ENCODE measurements around the gene D2HGDH.

Gene D2HGDH

GRCh38 chr2:241762321-241762932 is 28.0 kb downstream of the D2HGDH start:
- H3K27ac Mint-ChIP-seq = peak overlapping the region; percentile 31
- no peaks in the 10 kb centered on the region for H3K27me3 Mint-ChIP-seq
- H3K4me3 Mint-ChIP-seq = no peak overlapping the region
- ATAC-seq (ENCODE audit: low read depth) (no peak), DNase-seq (ENCODE audit: low spot score in 2 of 2) (no peak)
- no peaks in the 10 kb centered on the region for H3K4me1 Mint-ChIP-seq
- no peaks in the 10 kb centered on the region for H3K9me3 Mint-ChIP-seq
- H3K36me3 Mint-ChIP-seq = peaks cover 15% of the 10 kb centered on the region

GRCh38 chr2:241762933-241763369 is 28.5 kb downstream of the D2HGDH start:
- DNase-seq (ENCODE audit: low spot score in 2 of 2) (no peak), ATAC-seq (ENCODE audit: low read depth) (no peak)
- H3K4me3 Mint-ChIP-seq = no peak overlapping the region
- no peaks in the 10 kb centered on the region for H3K27me3 Mint-ChIP-seq
- peaks cover 15% of the 10 kb centered on the region for H3K36me3 Mint-ChIP-seq
- peak overlapping the region; percentile 31 for H3K27ac Mint-ChIP-seq
- no peaks in the 10 kb centered on the region for H3K9me3 Mint-ChIP-seq
- no peaks in the 10 kb centered on the region for H3K4me1 Mint-ChIP-seq

- H3K4me3 Mint-ChIP-seq = no peak overlapping the region
- no peaks in the 10 kb centered on the region for H3K4me1 Mint-ChIP-seq
- H3K9me3 Mint-ChIP-seq = no peaks in the 10 kb centered on the region
- DNase-seq (ENCODE audit: low spot score in 2 of 2) (no peak), ATAC-seq (ENCODE audit: low read depth) (no peak)
- no peak overlapping the region for H3K27ac Mint-ChIP-seq
- peaks cover 15% of the 10 kb centered on the region for H3K36me3 Mint-ChIP-seq
- H3K27me3 Mint-ChIP-seq = no peaks in the 10 kb centered on the region
These were observed 29.3 kb downstream of the D2HGDH start for GRCh38 chr2:241763551-241764274.

- no peaks in the 10 kb centered on the region for H3K4me1 Mint-ChIP-seq
- no peaks in the 10 kb centered on the region for H3K9me3 Mint-ChIP-seq
- H3K27ac Mint-ChIP-seq = no peak overlapping the region
- no peak overlapping the region for H3K4me3 Mint-ChIP-seq
- no peaks in the 10 kb centered on the region for H3K27me3 Mint-ChIP-seq
- H3K36me3 Mint-ChIP-seq = peaks cover 9% of the 10 kb centered on the region
- no peak for DNase-seq (ENCODE audit: low spot score in 2 of 2)
- no peak for ATAC-seq (ENCODE audit: low read depth)
These were observed 30.1 kb downstream of the D2HGDH start for GRCh38 chr2:241764275-241765241.

- Mint-ChIP-seq H3K27me3 (no peaks in the 10 kb centered on the region), H3K4me3 (no peak overlapping the region), H3K9me3 (no peaks in the 10 kb centered on the region), H3K27ac (no peak overlapping the region), H3K36me3 (no peaks in the 10 kb centered on the region), H3K4me1 (peaks cover 7% of the 10 kb centered on the region)
- DNase-seq (ENCODE audit: low spot score in 2 of 2) (no peak), ATAC-seq (ENCODE audit: low read depth) (no peak)
These were observed 33.2 kb downstream of the D2HGDH start for GRCh38 chr2:241767464-241768250.

GRCh38 chr2:241768251-241768711 is 33.9 kb downstream of the D2HGDH start:
- H3K4me3 Mint-ChIP-seq = no peak overlapping the region
- no peak overlapping the region for H3K27ac Mint-ChIP-seq
- DNase-seq (ENCODE audit: low spot score in 2 of 2) (no peak), ATAC-seq (ENCODE audit: low read depth) (no peak)
- H3K4me1 Mint-ChIP-seq = peaks cover 8% of the 10 kb centered on the region
- H3K27me3 Mint-ChIP-seq = no peaks in the 10 kb centered on the region
- no peaks in the 10 kb centered on the region for H3K36me3 Mint-ChIP-seq
- no peaks in the 10 kb centered on the region for H3K9me3 Mint-ChIP-seq

- no peak for ATAC-seq (ENCODE audit: low read depth)
- H3K4me1 Mint-ChIP-seq = peaks cover 8% of the 10 kb centered on the region
These were observed 34.4 kb downstream of the D2HGDH start for GRCh38 chr2:241768850-241769249.

GRCh38 chr2:241769819-241770184 is 35.4 kb downstream of the D2HGDH start:
- Mint-ChIP-seq H3K4me3 (no peak overlapping the region), H3K27ac (no peak overlapping the region), H3K9me3 (no peaks in the 10 kb centered on the region), H3K4me1 (peaks cover 8% of the 10 kb centered on the region), H3K36me3 (no peaks in the 10 kb centered on the region), H3K27me3 (no peaks in the 10 kb centered on the region)
- no peak for DNase-seq (ENCODE audit: low spot score in 2 of 2)
- no peak for ATAC-seq (ENCODE audit: low read depth)

More at GRCh38 chr2:241768850-241769249, 34.4 kb downstream of the D2HGDH start:
- no peaks in the 10 kb centered on the region for H3K9me3 Mint-ChIP-seq
- H3K4me3 Mint-ChIP-seq = no peak overlapping the region
- no peaks in the 10 kb centered on the region for H3K27me3 Mint-ChIP-seq
- no peak overlapping the region for H3K27ac Mint-ChIP-seq
- H3K36me3 Mint-ChIP-seq = no peaks in the 10 kb centered on the region
- no peak for DNase-seq (ENCODE audit: low spot score in 2 of 2)

- Mint-ChIP-seq H3K27me3 (no peaks in the 10 kb centered on the region), H3K9me3 (no peaks in the 10 kb centered on the region), H3K27ac (peak overlapping the region; percentile 9), H3K4me3 (no peak overlapping the region), H3K36me3 (no peaks in the 10 kb centered on the region), H3K4me1 (peaks cover 8% of the 10 kb centered on the region)
- DNase-seq (ENCODE audit: low spot score in 2 of 2) (no peak), ATAC-seq (ENCODE audit: low read depth) (no peak)
These were observed 35.9 kb downstream of the D2HGDH start for GRCh38 chr2:241770185-241770935.

- DNase-seq (ENCODE audit: low spot score in 2 of 2) (no peak), ATAC-seq (ENCODE audit: low read depth) (no peak)
- H3K27ac Mint-ChIP-seq = peak overlapping the region; percentile 9
- peaks cover 3% of the 10 kb centered on the region for H3K27me3 Mint-ChIP-seq
- H3K36me3 Mint-ChIP-seq = no peaks in the 10 kb centered on the region
- no peaks in the 10 kb centered on the region for H3K9me3 Mint-ChIP-seq
- H3K4me1 Mint-ChIP-seq = peaks cover 8% of the 10 kb centered on the region
- H3K4me3 Mint-ChIP-seq = no peak overlapping the region
These were observed 36.5 kb downstream of the D2HGDH start for GRCh38 chr2:241770936-241771285.

GRCh38 chr2:241771286-241772062 is 37.0 kb downstream of the D2HGDH start:
- DNase-seq (ENCODE audit: low spot score in 2 of 2) = no peak
- Mint-ChIP-seq H3K27me3 (peaks cover 3% of the 10 kb centered on the region), H3K36me3 (no peaks in the 10 kb centered on the region), H3K4me1 (peaks cover 8% of the 10 kb centered on the region), H3K9me3 (no peaks in the 10 kb centered on the region), H3K4me3 (peak overlapping the region; percentile 69), H3K27ac (peak overlapping the region; percentile 48)
- ATAC-seq (ENCODE audit: low read depth) = peak; percentile 24

- ATAC-seq (ENCODE audit: low read depth) (peak; percentile 70), DNase-seq (ENCODE audit: low spot score in 2 of 2) (peak in 1 of 2 donors; percentile 28)
- H3K27me3 Mint-ChIP-seq = peaks cover 3% of the 10 kb centered on the region
- peak overlapping the region; percentile 69 for H3K4me3 Mint-ChIP-seq
- peak overlapping the region; percentile 48 for H3K27ac Mint-ChIP-seq
- peaks cover 8% of the 10 kb centered on the region for H3K4me1 Mint-ChIP-seq
- H3K36me3 Mint-ChIP-seq = no peaks in the 10 kb centered on the region
- no peaks in the 10 kb centered on the region for H3K9me3 Mint-ChIP-seq
These were observed 37.7 kb downstream of the D2HGDH start for GRCh38 chr2:241772063-241772499.

Measured in memory B cell (primary cell).